Measurements from ENCODE around the gene ATP11A.

DNA sequence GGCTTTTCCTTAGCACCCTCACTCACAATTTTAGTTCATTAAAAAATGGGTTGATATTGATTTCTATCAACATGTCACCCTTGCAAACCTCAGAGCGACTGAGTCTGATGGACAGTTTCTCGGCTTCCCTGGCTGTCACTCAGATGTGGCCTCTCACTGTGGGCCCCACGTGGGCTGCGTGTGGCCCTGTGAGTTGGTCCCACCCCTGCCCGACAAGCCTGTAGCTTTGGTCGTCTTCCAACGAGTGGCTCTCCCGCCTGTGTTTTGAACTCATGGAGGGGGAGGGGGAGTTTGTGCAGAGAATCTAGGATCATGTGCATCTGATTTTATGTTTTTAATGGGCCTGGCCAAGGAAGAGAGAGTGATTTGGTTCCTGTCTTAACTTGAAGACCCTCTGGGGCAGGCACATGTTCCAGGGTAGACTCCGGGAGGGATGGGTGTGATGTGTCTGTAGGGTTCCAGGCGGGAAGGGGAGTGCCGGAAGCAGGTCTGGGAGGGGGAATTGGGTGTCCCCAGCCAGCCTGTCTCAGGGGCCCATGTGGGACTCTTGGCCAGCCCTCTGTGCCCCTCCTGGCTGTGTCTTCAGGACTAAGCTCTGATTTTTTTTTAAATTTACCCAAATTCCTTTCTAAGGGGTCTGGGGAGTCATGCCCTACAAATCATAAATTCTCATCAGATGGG lies 18.9 kb downstream of the ATP11A start:
- TF ChIP-seq POLR2AphosphoS5 (IDR thresholded peaks at IDR 0.05; ENCODE audit: borderline replicate concordance, low read depth, low read length) (no peak), EZH2 (IDR thresholded peaks at IDR 0.05) (no peak), FOXP2 (optimal IDR thresholded peaks at IDR 0.05; ENCODE audit: control extremely low read depth, extremely low read length, insufficient read depth) (no peak)
